Measurements from ENCODE around the gene RELA.

- TF ChIP-seq MEIS2 (CRISPR knock-in tag; IDR thresholded peaks at IDR 0.05) (no peak), ARID5B (CRISPR knock-in tag; IDR thresholded peaks at IDR 0.05) (no peak), KDM4B (CRISPR knock-in tag; IDR thresholded peaks at IDR 0.05) (no peak), ZKSCAN5 (CRISPR knock-in tag; IDR thresholded peaks at IDR 0.05) (no peak), NFAT5 (CRISPR knock-in tag; IDR thresholded peaks at IDR 0.05) (no peak), RFX3 (CRISPR knock-in tag; IDR thresholded peaks at IDR 0.05) (no peak), ZBTB33 (CRISPR knock-in tag; IDR thresholded peaks at IDR 0.05) (no peak), KAT7 (CRISPR knock-in tag; IDR thresholded peaks at IDR 0.05; ENCODE audit: borderline replicate concordance) (no peak), ARNT2 (CRISPR knock-in tag; IDR thresholded peaks at IDR 0.05; ENCODE audit: low read depth) (no peak), ELF1 (CRISPR knock-in tag; IDR thresholded peaks at IDR 0.05) (no peak)
Observed at GRCh38 chr11:65640483-65641296, 22.0 kb downstream of the RELA start.

Measured in HepG2 (cell line).